Testis (tissue), 3 donors: ENCODE results near the gene PYY. TPM values are rescaled to one million over a fixed set of nuclear protein-coding genes. Genes with fewer than 3 reads are reported as not detected.

Experiments
- DNase-seq: peaks from one replicate; pipeline ENCODE4 v3.0.0-alpha.2; 2019
- H3K27ac ChIP-seq, 2 donors: fragments of 200-600 bp; sonication (generic); one replicate each; pipeline ENCODE4 v1.5.1; 2019
- H3K27me3 ChIP-seq: fragments of 200-600 bp; sonication (generic); one replicate; pipeline ENCODE4 v1.5.1; 2019
- H3K36me3 ChIP-seq: fragments of 200-600 bp; sonication (generic); one replicate; pipeline ENCODE4 v1.5.1; 2017; ENCODE audit warnings: low read depth; ENCODE audit errors: missing control alignments
- H3K4me1 ChIP-seq: fragments of 200-600 bp; sonication (generic); one replicate; pipeline ENCODE4 v1.5.1; 2019
- H3K4me3 ChIP-seq, 2 donors: fragments of 200-600 bp; sonication (generic); one replicate each; pipeline ENCODE4 v1.5.1; 2017 to 2019
- H3K9me3 ChIP-seq: fragments of 200-600 bp; sonication (generic); one replicate; pipeline ENCODE4 v1.5.1; 2017
- POLR2A ChIP-seq: fragments of 450-650 bp; IDR thresholded peaks from one replicate; pipeline ENCODE4 v1.6.1; 2017; ENCODE audit warnings: antibody characterized with exemption, mild to moderate bottlenecking, moderate library complexity
- WGBS, 2 donors: methylation state at CpG; one replicate each; pipeline ENCODE4 v1.1.5; 2018; 5-methylcytosine and 5-hydroxymethylcytosine counted together
- intact Hi-C: fragments of 100-400 bp; cut with DNase I; formaldehyde crosslinking; loops from one replicate; pipeline ENCODE4 v1.15.1; 2023; ENCODE audit warnings: low total_unique reads
- polyA plus RNA-seq: library from polyadenylated mRNA; stranded (reverse); fragments of 350-450 nt; fragmentation: Illumina TruSeq; extraction: RNeasy Lipid Tissue Mini Kit (QIAGEN cat#74804); gene quantifications from one replicate; pipeline ENCODE4 v1.2.3, GENCODE V29; 2014; ENCODE audit warnings: low read depth, low replicate concordance; ENCODE audit not compliant: insufficient read depth
- total RNA-seq, 2 donors: library from RNA; depleted of rRNA; stranded (reverse); fragments of >200 nt; gene quantifications; one replicate each; pipeline ENCODE4 v1.2.3, GENCODE V29; 2016
- TF ChIP-seq, protein P1 (sequence below), 3 experiments: fragments of 450-650 bp in 2 of 3; fragments of 200-600 bp in 1 of 3; sonication (generic) in 1 of 3; IDR thresholded peaks; one replicate each; pipeline ENCODE4 v1.5.1; 2016 to 2019; ENCODE audit warnings: antibody characterized with exemption in 3 of 3, mild to moderate bottlenecking in 2 of 3, moderate library complexity in 1 of 3

The PYY gene
- total and polyA plus RNA-seq, 3 donors from 2014 or later = 0.37 to 1.5 TPM; not detected in 1

DNA sequence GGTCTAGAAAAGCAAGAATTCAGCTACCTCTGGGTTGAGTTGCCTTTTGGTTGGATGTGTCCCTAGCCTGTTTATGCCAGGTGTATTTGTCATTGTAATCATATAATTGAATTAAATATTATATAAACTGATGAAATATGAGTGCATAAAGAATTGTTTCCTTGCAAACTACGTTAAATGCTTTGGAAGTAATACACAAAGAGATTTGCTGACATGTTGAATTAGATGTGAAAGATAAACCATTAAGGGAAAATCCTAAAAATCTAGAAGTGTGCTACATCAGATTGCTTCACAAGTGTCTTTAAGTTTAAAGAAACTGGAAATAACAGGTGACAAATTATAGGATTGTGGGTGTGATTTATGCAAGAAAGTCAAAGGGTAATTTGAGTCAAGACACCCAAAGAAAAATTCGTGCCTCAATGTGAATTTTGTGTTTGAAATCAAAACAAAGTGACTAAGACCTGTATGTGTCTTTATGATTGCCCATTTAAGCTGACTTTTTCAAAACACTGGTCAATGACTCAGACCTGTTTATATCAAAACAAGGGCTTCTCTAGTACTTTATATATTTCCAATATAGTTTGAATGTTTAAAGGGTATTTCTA is 5.1 kb upstream of the PYY start:
- 81 to 87% methylated on average over 2 of the region's 2 CpGs for WGBS, 2 donors
- H3K9me3 ChIP-seq = no peaks in the 10 kb centered on the region
- H3K4me1 ChIP-seq = no peaks in the 10 kb centered on the region
- H3K27ac ChIP-seq = no peak overlapping the region
- no peaks in the 10 kb centered on the region for H3K27me3 ChIP-seq
- intact Hi-C loops = no loop called here
- TF ChIP-seq, protein P1, sequence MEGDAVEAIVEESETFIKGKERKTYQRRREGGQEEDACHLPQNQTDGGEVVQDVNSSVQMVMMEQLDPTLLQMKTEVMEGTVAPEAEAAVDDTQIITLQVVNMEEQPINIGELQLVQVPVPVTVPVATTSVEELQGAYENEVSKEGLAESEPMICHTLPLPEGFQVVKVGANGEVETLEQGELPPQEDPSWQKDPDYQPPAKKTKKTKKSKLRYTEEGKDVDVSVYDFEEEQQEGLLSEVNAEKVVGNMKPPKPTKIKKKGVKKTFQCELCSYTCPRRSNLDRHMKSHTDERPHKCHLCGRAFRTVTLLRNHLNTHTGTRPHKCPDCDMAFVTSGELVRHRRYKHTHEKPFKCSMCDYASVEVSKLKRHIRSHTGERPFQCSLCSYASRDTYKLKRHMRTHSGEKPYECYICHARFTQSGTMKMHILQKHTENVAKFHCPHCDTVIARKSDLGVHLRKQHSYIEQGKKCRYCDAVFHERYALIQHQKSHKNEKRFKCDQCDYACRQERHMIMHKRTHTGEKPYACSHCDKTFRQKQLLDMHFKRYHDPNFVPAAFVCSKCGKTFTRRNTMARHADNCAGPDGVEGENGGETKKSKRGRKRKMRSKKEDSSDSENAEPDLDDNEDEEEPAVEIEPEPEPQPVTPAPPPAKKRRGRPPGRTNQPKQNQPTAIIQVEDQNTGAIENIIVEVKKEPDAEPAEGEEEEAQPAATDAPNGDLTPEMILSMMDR (IDR thresholded peaks at IDR 0.05) = no peak
- TF ChIP-seq POLR2A = no peak
- no peaks in the 10 kb centered on the region for H3K36me3 ChIP-seq
- no peak for DNase-seq
- H3K4me3 ChIP-seq = no peak overlapping the region

DNA sequence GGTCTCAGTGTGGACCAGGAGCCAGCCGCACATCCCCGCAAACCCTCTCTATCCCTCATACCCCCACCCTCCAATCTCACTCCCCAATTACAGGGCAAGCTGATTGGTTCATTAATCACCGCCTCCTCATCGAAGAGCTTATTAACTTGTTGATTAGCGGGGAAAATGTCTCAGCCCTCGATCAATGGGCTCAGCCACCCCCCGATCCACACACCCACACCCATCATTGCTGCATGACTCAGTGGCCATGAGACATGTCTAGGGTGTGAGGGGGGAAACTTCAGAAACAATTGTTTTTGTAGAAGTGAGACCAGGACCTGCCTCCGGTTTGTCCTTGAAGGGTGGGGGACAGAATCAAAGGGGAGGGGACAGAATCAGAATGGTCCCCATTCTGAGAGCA is 2.5 kb upstream of the PYY start:
- Histone ChIP-seq H3K4me3 (no peak overlapping the region), H3K27me3 (no peaks in the 10 kb centered on the region), H3K36me3 (no peaks in the 10 kb centered on the region), H3K27ac (no peak overlapping the region), H3K9me3 (no peaks in the 10 kb centered on the region), H3K4me1 (peaks cover 4% of the 10 kb centered on the region)
- 82 to 86% methylated on average over 8 of the region's 8 CpGs for WGBS, 2 donors
- no peak for DNase-seq
- TF ChIP-seq, protein P1 (IDR thresholded peaks at IDR 0.05) = no peak
- no peak for TF ChIP-seq POLR2A
- intact Hi-C loops = no loop called here

DNA sequence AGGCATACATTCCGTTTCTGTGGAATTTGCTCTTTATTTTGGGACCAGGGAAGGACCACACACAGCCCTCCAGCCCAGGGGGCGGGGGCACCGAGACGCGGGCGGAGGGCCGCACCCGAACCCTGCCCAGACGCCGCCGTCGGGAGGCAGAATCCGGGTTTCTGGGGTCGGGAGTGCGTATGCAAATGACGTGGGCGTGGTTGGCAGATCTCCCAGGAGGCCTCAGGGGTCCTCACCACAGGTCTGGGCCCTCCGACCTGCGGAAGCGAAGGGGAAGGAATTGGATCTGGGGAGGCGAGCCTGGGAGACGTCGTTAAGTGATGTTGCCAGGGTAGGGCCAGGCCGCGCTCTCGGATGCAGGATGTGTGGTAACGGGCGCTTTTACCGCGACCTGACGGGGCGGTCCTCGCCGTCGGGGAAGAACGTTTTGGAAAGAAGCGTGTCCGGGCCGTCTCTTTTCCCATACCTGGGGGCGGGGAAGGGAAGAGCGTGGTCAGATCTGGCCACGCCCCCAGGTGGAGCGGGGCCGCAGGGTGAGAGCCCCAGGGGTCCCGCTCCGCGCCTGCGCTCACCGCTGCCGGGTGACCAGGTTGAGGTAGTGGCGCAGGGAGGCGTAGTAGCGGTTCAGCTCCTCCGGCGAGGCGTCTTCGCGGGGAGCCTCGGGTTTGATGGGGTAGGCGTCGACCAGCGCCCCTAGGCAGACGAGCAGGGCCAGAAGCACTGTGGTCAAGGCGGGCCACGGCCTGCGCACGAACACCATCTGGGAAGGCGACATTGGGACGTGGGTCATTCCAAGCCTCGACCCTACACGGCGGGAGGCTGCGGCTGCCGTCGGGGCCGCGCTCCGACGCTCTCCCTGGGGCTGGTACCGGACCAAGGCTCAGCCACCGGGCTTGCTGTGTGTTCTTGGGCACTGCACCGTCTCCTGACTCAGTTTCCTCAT is 745 bp downstream of the PYY start:
- H3K4me3 ChIP-seq = peak overlapping the region; percentile 39 to 60
- WGBS, 2 donors = 11% methylated on average over 32 to 80 of the region's 82 CpGs
- no peaks in the 10 kb centered on the region for H3K9me3 ChIP-seq
- DNase-seq = peak; percentile 75
- H3K4me1 ChIP-seq = peaks cover 4% of the 10 kb centered on the region
- H3K36me3 ChIP-seq = no peaks in the 10 kb centered on the region
- intact Hi-C loops = no loop called here
- no peaks in the 10 kb centered on the region for H3K27me3 ChIP-seq
- TF ChIP-seq, protein P1 (IDR thresholded peaks at IDR 0.05) = no peak
- TF ChIP-seq POLR2A = no peak
- peak overlapping the region; percentile 44 to 50 for H3K27ac ChIP-seq

DNA sequence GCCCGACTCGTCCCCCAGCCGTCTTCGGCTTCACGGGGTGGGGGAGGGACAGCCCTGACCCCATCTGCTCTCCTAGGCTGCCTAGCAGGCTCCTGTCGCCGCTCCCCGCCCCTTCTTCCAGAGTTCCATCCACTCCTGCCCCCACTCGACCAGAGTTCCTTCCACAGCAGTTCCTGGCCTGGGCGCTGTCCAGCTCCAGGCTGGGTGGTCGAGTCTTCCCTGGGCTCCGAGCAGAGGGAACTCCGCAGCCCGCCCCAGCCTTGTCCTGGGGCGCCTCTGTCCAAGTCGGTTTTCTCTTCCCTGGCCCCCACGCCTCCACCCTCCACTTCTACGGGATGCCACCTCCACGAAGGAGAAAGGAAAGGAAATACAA is 1.4 kb downstream of the PYY start:
- intact Hi-C loops = no loop called here
- Histone ChIP-seq H3K27me3 (no peaks in the 10 kb centered on the region), H3K36me3 (no peaks in the 10 kb centered on the region), H3K27ac (peak overlapping the region; percentile 44 to 50), H3K9me3 (no peaks in the 10 kb centered on the region), H3K4me3 (peak overlapping the region; percentile 39 to 60), H3K4me1 (peaks cover 4% of the 10 kb centered on the region)
- WGBS, 2 donors = 8 to 14% methylated on average over 18 to 19 of the region's 19 CpGs
- DNase-seq = peak; percentile 39
- TF ChIP-seq, protein P1 (IDR thresholded peaks at IDR 0.05) = no peak
